ENCODE measurements around the gene KLK10.

Gene KLK10

DNA sequence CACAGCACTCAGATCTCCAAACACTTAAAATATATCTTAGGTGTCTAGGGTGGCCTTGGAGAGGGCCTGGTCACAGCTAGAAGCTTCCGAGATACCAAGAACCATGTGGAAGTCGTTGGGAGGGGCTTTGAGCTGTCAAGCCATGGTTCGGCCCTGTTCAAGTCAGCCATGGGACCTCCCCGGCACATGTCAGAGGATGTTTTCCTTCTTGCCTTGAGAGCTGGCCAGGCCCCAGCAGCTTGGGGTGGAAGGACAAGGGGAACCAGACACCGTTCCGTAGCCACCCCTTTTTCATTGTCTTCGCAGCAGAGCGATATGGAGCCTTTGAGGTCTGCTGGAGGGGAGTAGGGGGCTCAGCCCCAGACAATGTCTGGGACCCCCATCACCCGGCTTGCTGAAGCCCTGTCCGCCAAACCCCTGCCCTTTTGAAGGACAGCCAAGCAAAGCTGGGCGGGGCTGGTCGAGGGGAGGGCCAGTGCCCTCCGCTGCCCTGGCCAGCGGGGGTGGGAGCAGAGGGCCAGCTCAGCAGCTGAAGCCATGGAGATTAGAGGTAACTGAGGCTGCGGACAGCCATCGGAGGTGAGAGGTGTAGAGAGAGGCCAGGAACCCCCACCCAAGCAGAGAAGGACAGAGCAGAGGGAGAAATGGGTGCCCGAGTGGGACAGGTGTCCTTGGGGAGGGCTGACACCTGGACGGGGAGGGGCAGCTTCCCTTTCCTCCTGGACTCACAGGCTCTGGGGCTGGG lies 6.5 kb upstream of the KLK10 start:
- DNase-seq, result no peak

DNA sequence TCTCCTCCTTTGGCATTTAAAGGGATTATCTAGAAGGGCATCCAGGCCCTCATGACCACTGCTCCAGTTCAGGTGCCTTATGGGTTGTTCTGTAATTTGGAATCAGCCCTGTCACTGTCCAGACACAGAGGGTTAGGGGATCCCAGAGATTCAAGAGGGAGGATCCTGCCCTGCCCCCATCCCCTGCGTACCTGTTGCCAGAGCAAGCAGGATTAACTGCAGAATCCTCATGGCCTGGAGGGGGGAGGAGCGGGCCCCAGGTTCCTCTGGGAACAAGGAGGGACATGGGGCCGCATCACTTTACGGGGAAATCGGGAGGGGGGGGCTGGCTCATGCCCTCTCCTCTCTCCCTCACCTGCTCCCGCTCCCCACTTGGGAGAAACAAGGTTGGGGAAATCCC lies 5.9 kb upstream of the KLK10 start:
- DNase-seq, result no peak

DNA sequence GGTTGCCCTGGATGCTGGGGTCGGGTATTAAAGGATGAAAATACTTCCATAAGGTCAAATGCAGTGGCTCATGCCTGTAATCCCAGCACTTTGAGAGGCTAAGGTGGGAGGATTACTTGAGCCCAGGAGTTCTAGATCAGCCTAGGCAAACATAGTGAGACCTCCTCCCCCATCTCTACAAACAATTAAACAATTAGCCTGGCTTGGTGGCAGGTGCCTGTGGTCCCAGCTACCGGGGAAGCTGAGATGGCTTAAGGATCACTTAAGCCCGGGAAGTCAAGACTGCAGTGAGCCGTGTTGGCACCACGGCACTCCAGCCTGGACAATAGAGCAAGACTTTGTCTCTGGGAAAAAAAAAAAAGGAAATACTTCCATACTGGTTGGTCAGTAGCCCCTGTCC lies 5.4 kb upstream of the KLK10 start:
- DNase-seq, result no peak

DNA sequence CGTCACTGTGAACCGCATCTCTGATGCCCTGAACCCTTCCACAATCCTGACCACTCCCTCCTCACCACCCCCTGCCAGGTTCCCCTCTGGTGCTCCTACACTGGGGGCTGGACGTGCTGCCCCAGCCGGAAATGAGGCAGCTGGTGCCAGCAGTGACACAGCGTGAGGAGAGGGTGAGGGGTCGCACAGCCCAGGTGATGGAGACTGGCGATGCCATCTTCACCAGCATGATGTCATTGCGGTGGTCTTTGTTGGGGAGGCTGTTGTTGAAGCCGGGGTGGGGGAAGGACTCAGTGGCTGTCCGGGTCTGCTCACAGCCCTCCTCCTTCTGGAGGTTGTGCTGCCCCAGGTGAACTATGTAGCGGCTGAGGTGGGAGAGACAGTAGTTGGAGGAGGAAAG lies 4.4 kb upstream of the KLK10 start:
- no peak for DNase-seq

DNA sequence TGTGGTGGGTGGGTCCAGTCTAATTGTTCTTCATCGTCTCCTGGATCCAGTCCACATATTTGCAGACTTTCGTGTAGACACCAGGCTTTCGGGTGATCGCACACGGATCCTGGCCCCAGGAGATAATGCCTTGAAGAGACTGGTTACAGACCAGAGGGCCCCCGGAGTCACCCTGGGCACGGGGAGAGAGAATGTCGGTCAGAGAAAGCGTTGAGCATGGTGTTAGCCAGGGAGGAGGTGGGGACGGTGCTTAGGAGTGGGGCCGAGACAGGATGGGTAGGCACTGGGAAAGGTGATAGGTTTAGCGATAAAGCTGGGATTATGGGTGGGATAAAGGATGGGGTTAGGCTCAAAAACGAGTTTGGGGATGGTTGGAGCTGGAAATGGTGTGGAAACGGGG lies 3.0 kb upstream of the KLK10 start:
- no peak for DNase-seq

DNA sequence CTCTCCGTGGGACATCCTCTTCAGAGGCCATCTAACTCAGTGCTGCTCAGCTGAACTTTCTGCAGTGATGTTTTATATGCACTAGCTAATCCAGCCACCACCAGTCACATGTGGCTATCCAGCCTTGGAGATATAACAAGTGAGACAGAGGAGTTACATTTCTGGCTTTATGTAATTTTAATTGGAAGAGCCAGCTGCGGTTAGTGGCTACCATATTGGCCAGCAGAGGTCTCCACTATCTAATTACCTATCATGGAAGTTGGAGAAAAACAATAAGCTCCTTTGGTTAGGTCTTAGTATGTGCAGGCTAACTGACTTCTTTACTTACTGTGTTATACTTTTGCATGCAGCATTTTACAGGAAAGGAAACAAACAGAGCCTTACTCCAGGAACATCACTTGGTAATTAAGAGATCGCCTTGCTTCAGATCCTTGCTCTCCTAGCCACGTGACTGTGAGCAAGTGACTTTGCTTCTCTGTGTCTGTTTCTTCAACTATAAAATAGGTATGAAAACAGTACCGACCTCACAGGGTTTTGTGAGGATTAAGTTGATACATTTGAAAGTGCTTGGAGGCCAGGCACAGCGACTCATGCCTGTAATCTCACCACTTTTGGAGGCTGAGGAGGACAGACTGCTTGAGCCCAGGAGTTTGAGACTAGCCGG lies 1.6 kb upstream of the KLK10 start:
- peak in 1 of 2 donors; percentile 30 for DNase-seq

DNA sequence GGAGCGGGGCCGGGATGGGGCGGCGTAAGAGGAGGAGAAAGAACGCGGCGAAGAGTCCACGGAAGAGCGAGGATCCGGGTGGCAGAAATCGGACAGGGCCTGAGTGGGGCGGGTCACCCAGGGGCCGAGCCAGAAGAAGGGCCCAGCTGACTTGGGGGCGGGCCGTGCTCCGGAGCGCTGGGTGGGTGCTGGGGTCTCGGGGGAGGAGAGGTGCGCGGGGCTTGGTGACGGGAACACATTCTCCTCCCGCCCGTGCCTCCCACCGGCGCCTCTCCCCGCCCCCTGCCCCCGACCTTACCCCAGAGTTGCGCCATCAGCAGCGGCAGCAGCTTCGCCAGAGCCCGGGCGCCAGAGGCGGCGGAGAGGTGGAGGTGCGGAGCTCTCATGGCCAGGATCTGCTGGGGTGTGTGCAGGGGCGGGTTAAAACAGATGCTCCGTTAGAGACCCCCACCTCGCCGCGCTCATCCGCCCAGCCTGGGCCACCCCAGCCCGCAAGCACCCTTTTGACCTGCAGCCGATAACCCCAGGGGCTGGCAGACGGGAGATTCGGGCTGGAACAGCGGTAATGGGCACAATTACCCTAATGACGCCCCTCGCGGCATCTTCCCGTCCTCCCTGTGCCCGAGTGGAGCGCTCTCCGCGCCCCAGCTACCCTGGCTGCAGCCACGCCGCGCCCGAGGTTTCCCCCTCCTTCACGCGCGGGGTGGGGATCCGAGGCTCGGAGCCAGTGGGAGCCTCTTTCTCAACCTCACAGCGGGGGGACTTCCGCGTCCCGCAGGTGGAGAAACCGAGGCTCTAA lies 565 bp downstream of the KLK10 start:
- no peak for DNase-seq

DNA sequence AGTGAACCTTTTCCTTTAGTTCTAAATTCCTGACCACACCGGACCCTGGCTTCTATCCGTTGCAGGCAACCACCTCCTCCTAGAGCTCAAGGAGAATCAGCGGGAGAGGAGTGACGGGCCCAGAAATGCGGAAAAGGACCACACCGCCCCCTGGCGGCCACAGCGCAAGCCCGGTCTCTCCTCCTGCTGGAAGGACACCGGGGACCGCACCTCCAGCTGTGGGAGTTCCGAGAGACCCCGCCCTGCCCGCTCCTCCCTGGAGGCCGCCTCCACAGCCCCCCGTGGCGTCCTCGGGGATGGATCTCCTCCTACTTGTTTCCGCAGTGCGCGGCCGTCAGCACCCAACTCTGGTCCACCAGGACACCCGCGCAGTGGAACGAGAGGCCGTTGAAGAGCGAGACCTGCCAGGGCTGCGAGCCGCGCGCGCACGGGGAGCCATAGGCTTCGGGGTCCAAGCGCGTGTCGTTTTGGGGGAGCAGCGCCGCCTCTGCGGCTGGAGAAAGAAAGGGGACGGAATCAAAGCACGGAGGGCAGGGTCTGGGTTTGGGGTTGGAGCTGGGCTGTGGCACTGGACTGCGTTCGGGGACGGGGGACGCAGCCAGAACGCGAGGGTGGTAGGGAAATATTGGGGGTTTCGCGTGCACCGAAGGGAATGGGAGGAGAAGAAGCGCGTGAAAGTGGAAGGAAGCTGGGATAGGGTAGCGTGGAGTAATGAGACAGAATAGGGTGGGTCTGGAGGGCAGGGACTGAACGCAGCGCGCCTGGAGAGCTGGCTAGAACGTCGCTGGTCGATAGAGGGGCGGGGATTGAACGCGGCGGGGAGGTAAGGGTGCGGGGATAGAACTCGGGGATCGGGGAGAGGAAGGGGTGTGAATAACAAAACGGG lies 2.5 kb downstream of the KLK10 start:
- DNase-seq, result peak; percentile 39 to 55

DNA sequence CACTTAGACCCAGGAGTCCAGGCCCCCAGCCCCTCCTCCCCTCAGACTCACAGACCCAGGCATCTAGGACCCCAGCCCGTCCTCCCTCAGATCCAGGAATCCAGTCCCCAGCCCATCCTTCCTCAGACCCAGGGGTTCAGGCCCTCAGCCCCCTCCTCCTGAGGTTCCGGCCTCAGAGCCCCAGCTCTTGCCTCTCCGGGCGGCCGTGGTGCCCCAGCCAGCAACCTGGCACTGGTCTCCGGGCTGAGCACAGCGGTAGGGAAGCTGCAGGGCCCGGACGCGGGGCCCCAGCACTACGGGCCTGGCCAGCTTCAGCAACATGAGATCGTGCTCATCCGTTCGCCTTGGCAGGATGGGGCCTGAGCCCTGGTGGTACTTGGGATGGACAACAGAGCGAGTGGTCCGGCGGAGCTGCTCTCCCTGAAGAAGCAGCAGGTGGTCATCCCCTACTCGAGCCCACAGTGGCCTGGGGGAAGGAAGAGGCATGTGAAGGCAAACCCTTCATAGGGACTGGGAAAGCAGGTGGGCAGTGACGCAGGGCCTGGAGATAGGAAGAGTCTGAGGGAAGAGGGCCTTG lies 3.7 kb downstream of the KLK10 start:
- DNase-seq, result no peak

DNA sequence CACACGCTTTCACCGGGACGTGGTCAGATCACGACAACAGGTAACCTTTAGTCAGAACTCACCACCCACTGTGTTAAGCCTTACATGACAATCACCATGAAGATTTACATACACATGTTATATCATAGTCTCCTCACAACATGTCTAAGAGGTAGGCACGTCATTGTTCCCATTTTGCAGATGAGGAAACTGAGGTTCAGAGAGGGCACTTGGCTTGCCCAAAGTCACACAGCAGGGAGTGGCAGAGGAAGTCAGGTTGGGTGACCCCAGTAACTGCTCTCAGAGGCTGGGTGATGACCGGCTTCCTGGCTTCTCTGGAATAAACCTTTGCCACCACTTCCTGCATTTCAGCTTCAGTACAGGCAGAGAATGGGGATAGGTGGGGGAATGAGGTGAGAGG lies 5.3 kb downstream of the KLK10 start:
- no peak for DNase-seq

DNA sequence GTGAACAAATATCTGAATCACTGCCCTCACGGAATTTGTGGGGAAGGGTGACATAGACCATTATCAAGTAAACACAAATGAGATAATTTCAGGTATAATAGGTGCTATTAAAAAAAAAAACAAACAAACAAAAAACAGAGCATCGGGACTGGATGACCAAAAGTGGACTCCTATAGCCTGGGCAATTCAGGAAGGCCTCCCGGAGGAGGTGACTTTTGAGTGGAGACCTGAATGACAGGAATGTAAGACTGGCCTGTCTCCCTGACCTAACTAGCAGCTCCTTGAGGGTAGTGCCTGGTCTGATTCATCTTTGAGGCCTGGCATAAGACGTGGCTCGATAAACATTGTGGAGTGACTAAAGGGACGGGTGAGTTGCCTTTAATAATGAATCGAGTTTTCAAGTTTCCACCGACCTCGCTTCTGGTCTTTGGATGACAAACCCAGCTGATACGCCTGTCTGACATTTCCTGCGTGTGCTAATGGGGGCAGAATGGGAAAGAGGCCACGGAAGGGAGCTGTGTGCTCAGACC lies 6.8 kb downstream of the KLK10 start:
- DNase-seq, result no peak

DNA sequence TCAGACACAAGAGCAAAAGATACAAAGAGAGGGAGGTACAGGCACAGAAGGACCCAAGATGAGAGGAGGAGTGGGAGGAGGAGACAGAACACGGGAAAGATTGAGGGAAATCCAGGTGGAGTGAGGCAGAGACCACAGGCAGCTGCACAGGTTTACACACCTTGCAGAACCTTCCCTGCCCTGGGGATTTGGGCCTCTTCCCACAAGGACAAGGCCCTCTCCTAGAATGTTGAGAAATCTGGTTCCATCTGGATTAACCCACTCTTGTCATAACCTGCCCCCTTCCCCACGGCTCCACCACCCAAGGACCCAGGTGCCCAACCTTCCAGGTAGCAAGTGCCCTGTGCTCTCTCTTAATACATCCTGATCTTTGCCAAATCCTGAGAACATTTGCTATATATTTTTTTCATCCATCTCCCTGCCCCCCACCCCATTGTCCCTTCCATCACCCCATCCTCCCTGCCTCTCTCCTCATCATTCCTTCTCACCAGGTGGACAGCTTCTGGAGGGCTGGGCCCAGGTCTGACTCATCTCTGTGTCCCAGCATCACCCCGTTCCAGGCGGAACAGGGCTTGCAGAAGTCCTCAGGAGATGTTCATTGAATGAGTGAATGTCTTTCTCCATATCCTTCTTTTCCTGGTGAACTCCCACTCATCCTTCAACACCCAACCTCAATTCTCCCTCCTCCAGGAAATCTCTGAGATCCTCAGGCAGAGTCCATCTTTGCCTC lies 9.3 kb downstream of the KLK10 start:
- DNase-seq, result no peak

DNA sequence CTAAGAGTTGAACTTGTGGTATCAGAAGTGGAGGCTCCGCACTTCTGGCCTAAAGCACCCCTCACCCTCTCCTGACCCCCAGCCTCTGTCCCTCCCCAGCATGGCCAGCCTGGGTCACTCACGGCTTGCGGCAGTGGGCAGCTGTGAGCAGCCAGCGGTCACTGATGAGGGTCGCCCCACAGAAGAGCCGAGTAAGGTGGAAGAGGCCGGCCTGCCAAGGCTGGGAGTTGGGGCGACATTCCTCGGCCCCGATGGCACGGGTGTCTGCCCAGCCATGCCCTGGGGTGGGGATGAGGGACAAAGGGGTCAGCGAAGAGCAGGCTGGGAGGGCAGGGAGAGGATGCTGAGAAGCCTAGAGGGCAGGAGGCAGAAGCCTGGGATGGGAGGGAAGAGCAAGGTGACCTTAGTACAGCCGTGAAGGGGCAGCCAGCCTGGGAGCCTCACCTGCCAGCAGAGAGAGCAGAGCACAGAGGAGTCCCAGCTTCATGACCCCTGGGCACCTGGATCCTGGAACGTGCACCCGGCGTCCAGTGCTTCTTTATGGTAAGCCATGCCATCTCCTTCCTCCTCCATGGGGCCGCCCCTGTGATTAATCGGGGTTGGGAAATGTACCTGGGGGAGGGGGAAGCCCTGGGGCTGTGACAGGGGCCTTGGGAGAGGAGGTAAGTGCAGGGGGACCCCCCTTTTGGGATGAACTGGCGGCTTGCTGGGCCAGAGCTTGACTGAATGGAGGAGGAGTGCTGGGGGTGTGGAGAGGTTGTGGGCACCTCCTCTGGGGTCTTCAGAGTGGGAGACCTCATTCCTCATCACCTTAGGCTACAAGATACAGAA lies 10.2 kb downstream of the KLK10 start:
- no peak for DNase-seq

DNA sequence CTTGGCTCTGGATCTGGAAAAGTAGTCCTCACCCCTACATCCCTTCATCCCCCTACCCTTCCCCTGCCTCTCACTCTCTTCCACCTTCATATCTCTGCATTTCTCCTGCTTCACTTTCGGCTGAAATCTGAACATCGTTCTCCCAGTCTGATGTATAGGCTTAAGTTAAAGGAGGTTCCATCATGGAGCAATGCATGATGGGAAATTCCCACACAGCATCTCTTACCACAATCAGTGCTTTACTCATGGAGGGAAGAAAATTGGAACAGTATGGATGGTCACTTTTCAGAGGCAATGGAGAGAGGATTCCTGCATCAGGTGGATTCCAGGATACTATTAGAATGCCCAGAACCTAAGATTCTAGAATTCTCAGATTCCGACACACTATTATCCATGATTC lies 12.0 kb downstream of the KLK10 start:
- DNase-seq, result no peak

DNA sequence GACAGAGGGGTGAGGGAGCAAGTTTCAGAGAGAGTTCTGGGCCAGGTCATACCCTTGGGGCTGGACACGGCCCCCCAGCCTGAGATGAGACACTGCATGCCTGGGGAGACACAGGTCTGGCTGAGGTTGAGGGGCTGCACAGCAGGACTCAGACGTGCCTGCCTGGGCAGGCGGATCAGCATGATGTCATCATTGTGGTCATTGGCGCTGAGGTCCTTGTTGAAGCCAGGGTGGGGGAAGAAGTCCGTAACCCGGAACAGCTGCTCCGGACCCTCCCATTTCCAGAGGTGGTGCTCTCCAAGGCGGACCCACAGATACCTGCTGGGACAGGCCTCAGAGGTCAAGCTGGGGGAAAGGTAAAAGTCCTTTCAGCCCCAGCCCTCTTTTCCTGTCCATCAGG lies 13.1 kb downstream of the KLK10 start:
- DNase-seq, result no peak

DNA sequence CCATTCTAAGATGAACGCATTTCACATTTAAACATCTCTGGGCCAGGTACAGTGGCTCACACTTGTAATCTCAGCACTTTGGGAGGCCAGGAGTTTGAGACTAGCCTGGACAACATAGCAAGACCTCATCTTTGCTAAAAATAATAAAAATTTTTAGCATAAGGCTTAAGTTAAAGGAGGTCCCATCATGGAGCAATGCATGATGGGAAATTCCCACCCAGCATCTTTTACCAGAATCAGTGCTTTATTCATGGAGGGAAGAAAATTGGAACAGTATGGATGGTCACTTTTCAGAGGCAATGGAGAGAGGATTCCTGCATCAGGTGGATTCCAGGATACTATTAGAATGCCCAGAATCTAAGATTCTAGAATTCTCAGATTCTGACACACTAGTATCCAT lies 14.3 kb downstream of the KLK10 start:
- no peak for DNase-seq

DNA sequence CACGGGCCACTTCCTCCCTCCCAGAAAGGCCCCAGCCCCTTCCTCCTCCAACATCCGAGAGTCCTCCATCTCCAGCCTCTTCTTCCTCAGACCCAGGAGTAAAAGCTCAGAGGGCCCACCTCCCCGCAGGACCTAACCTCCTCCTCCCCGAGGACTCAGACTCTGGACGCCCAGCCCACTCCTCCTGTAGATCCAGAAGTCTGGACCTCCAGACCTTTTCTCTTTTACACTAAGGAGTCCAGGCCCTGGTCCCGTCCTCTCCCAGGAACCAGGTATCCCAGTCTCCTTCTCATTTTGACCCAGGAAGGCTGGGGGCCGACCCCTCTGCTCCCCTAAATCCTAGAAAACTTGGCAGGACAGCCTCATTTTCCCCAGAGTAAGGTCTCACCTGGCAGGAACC lies 16.2 kb downstream of the KLK10 start:
- no peak for DNase-seq

DNA sequence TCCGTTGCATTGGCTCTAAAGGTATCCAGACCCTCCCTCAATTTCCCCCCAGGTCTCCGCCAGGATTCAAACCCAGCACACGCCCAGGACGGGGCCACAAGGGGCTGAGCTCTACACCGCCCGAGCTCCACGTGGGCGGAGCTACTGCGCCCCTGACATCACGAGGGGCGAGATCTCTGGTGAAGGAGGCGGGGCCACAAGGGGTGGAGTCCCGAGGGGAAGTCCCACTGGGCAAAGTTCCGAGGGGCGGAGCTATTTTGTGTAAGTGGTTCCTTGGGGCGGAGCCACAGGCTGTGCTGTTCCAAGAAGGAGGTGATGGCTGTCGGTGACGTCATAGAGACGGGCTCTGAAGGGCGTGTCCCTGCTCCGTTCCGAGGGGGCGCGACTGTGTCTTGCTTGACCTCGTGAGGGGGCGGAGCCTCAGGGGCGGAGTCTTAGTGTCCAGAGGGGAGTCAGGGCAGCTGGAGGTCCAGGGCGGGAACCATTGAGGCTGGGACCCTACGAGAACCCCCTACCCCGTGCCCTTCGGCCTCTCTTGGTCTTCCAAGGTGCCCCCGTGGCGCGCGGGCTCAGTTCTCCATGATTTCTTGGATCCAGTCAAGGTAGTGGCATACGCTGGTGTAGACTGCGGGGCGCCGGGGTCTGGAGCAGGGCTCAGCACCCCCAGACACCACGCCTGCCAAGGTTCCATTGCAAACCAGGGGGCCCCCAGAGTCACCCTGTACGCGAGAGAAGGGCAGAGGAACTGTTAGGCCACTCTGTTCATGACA lies 16.8 kb downstream of the KLK10 start:
- no peak for DNase-seq

DNA sequence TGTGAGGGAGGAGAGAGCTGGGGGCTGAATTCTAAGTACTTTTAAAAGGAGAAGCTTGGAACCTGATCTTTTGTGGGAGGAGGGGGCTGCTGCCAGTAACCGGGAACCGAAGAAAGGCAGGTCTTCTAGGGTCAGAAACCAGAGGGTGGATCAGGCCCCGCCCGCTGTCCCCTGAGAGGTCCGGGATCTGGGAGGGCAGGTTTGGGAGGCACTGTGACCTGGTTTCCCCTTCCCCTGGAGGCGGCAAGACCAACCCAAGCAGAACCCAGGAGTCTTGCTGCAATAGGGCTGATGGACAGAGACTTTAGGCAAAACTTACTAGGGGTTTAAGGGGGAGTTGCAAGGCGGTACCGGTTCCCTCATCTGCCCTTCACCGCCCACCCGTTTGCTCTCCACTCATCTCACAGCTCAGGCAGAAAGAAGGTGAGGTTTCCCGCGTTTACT lies 17.4 kb downstream of the KLK10 start:
- DNase-seq, result no peak

DNA sequence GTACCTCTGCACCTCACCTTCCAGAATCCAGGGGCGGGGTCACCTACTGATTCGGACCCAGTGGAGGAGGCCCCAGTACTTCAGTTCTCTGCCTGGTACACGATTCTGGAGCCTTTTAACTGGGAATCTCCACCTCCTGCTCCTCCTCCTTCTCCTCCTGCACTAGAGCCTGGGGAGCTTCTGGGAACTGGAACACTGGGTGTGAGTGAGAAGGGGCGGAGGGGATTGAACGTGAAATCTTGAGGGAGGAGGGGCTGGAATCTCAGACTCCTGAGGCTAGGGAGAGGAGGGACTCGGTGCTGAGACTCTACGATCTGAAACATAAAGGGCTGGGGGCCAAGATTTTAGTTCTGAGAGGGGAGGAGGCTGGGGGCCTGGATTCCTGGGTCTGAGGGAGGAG lies 18.0 kb downstream of the KLK10 start, which contains the start of gene KLK8:
Gene KLK8, minus strand, starts transcription at position 90 of the 400 bp plus-strand sequence. CDS start 437 bp downstream, outside the sequence.
- no peak for DNase-seq
